Peyer's patch (tissue), 4 donors: ENCODE data around the gene GRIN3B. TPM values are rescaled to one million over a fixed set of nuclear protein-coding genes. Genes with fewer than 3 reads are reported as not detected.
"Not testable (repeated sequence)": the region's sequence is repeated elsewhere in the genome, so short reads cannot be mapped to it uniquely, and the experiment has no call there.

Source experiments
- DNase-seq, 3 donors: peaks; one replicate each; pipeline ENCODE4 v3.0.0-alpha.2; 2017 to 2019
- H3K27ac ChIP-seq, 4 donors: fragments of 200-600 bp; sonication (generic); one replicate each; pipeline ENCODE4 v1.5.1; 2016 to 2019
- H3K27me3 ChIP-seq, 2 donors: fragments of 200-600 bp; sonication (generic); one replicate each; pipeline ENCODE4 v1.5.1; 2019
- H3K36me3 ChIP-seq, 3 donors: fragments of 200-600 bp; sonication (generic); one replicate each; pipeline ENCODE4 v1.5.1; 2016 to 2019
- H3K4me1 ChIP-seq, 4 donors: fragments of 200-600 bp; sonication (generic); one replicate each; pipeline ENCODE4 v1.5.1; 2016 to 2019
- H3K4me3 ChIP-seq, 4 donors: fragments of 200-600 bp; sonication (generic); 1 replicate in 3 of 4; 2 replicates in 1 of 4; pipeline ENCODE4 v1.5.1; 2016 to 2019; ENCODE audit warnings: mild to moderate bottlenecking in 1 of 4
- H3K9me3 ChIP-seq, 4 donors: fragments of 200-600 bp; sonication (generic); one replicate each; pipeline ENCODE4 v1.5.1; 2016 to 2019; ENCODE audit warnings: mild to moderate bottlenecking in 1 of 4
- POLR2A ChIP-seq, 2 donors: fragments of 450-650 bp; IDR thresholded peaks; one replicate each; pipeline ENCODE4 v1.5.1; 2017; ENCODE audit warnings: antibody characterized with exemption in 2 of 2, mild to moderate bottlenecking in 2 of 2, moderate library complexity in 2 of 2
- total RNA-seq, 4 donors: library from RNA; depleted of rRNA; stranded (reverse); fragments of >200 nt; gene quantifications; one replicate each; pipeline ENCODE4 v1.1.0, GENCODE V29; 2016
- TF ChIP-seq, protein P1 (sequence below), 6 experiments: fragments of 450-650 bp in 4 of 6; fragments of 200-600 bp in 2 of 6; sonication (generic) in 1 of 6; IDR thresholded peaks; one replicate each; pipeline ENCODE4 v1.5.1; 2017 to 2019; ENCODE audit warnings: antibody characterized with exemption in 6 of 6, mild to moderate bottlenecking in 3 of 6, moderate library complexity in 1 of 6

Gene GRIN3B
- total RNA-seq, 4 donors from 2014 or later = not detected

DNA sequence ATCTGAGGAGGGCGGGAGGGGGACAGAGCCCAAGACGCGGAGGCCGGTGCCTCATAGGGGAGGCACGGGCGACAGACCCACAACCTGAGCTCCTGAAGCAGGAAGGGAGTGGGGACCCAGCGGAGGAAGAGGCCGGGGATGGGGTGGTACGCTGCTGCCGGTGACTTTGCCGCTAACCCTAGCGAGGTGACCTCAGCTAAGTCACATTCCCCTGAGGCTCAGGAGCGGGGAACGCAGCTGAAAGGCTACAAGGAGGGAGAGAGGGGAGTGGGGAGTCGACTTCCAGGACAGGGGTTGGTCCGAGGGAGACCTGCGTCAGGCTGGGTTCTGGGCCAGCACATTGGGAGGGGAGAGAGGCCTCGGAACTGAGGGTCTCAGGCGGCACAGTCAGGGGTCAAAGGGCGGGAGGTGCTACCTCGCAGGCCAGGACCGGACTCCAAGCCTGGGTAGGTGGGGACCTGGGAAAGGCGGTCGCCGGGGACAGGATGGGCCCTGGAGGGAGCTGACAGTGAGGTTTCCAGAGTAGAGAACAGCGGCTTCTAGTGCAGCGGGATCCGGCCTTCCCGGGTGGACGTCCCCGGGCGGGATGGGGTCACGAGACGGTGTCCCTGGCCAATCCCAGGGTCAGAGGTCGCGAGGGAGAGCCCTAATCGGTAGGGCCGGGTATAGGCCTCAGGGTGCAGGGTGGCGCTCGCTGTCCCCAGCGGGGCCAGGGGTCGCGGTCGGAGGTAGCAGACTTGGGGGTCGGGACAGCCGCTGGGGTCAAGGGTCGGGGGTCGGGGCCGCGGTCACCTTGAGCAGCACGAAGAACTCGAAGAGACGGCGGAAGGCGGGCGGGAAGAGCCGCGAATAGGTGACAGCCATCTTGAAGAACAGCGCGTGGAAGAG is 20.0 kb downstream of the GRIN3B start:
- Histone ChIP-seq H3K4me3 (peak overlapping the region; percentile 89 to 98 (median 92)), H3K36me3 (peaks cover 0 to 5% (median 0%) of the 10 kb centered on the region in 3 donors), H3K27ac (peak overlapping the region; percentile 87 to 95 (median 90)), H3K4me1 (peaks cover 16 to 51% (median 40%) of the 10 kb centered on the region in 4 donors), H3K9me3 (no peaks in the 10 kb centered on the region), H3K27me3 (no peaks in the 10 kb centered on the region)
- TF ChIP-seq, protein P1, sequence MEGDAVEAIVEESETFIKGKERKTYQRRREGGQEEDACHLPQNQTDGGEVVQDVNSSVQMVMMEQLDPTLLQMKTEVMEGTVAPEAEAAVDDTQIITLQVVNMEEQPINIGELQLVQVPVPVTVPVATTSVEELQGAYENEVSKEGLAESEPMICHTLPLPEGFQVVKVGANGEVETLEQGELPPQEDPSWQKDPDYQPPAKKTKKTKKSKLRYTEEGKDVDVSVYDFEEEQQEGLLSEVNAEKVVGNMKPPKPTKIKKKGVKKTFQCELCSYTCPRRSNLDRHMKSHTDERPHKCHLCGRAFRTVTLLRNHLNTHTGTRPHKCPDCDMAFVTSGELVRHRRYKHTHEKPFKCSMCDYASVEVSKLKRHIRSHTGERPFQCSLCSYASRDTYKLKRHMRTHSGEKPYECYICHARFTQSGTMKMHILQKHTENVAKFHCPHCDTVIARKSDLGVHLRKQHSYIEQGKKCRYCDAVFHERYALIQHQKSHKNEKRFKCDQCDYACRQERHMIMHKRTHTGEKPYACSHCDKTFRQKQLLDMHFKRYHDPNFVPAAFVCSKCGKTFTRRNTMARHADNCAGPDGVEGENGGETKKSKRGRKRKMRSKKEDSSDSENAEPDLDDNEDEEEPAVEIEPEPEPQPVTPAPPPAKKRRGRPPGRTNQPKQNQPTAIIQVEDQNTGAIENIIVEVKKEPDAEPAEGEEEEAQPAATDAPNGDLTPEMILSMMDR (IDR thresholded peaks at IDR 0.05) = no peak
- TF ChIP-seq POLR2A (IDR thresholded peaks at IDR 0.05) = no peak
- peak in 2 of 3 donors; percentile 64 to 65 for DNase-seq

DNA sequence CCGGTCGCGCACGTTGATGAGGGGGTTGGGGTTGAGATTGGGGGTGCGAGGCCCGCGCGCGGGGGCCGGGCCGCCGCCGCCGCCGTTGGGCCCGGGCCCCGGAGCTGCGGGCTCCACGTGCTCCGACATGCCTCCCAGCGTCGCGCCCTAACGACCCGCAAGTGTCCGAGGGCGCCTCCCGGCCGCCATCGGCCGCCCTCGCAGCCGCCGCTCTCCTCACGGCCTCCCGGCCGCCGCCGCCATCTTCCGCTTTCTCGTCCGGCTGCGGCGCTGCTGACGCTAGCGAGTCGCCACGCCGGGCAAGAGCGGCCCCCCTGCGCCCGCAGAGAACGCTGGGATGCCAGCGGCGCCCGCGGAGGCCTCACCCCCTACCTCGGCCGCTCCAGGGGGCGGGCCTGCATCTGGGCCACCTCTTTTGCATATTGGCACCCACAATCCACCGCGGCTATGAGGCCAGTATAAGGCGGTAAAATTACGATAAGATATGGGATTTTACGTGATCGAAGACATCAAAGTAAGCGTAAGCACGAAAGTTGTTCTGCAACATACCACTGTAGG is 20.7 kb downstream of the GRIN3B start, which contains the start of gene TMEM259:
Gene TMEM259, minus strand, starts transcription at position 256 of the 558 bp plus-strand sequence. Its CDS starts 127 bp downstream, at position 129.
- peak; percentile 97 to 99 (median 98) for DNase-seq
- Histone ChIP-seq H3K27me3 (no peaks in the 10 kb centered on the region), H3K36me3 (no peaks in the 10 kb centered on the region), H3K4me1 (peaks cover 16 to 46% (median 37%) of the 10 kb centered on the region in 4 donors), H3K9me3 (no peaks in the 10 kb centered on the region), H3K4me3 (peak within 1 kb of the TSS; percentile 89 to 98 (median 92)), H3K27ac (peak within 1 kb of the TSS; percentile 87 to 95 (median 90))
- TF ChIP-seq, protein P1 (IDR thresholded peaks at IDR 0.05) = no peak
- TF ChIP-seq POLR2A (IDR thresholded peaks at IDR 0.05) = peak; percentile 50 to 72

GRCh38 chr19:1023883-1024188 is 23.6 kb downstream of the GRIN3B start:
- not testable (repeated sequence) for DNase-seq, H3K36me3 ChIP-seq, H3K27me3 ChIP-seq, H3K27ac ChIP-seq, H3K9me3 ChIP-seq, H3K4me3 ChIP-seq
- H3K4me1 ChIP-seq = peaks cover 0 to 38% (median 11%) of the 10 kb centered on the region in 4 donors

GRCh38 chr19:1025080-1025479 is 24.9 kb downstream of the GRIN3B start:
- DNase-seq, H3K36me3 ChIP-seq, H3K9me3 ChIP-seq, H3K27me3 ChIP-seq, H3K27ac ChIP-seq, H3K4me3 ChIP-seq: not testable (repeated sequence)
- peaks cover 0 to 37% (median 8%) of the 10 kb centered on the region in 4 donors for H3K4me1 ChIP-seq

- no peaks in the 10 kb centered on the region for H3K36me3 ChIP-seq
- H3K4me3 ChIP-seq = peak within 1 kb of the TSS; percentile 81 to 96 (median 86)
- peak; percentile 58 to 65 for TF ChIP-seq POLR2A (IDR thresholded peaks at IDR 0.05)
- TF ChIP-seq, protein P1 (IDR thresholded peaks at IDR 0.05) = no peak
- H3K27ac ChIP-seq = peak within 1 kb of the TSS; percentile 87 to 99 (median 96)
- H3K27me3 ChIP-seq = no peaks in the 10 kb centered on the region
- H3K9me3 ChIP-seq = no peaks in the 10 kb centered on the region
- peak; percentile 82 to 91 (median 84) for DNase-seq
- H3K4me1 ChIP-seq = peaks cover 0 to 44% (median 11%) of the 10 kb centered on the region in 4 donors
Measured at GRCh38 chr19:1025960-1026782, 26.0 kb downstream of the GRIN3B start, which contains the start of gene CNN2. CNN2 (plus strand) TSS chr19:1026608; CDS start chr19:1026662, 54 bp downstream.
